ENCODE measurements around the gene VAMP2. TPM values are rescaled to one million over a fixed set of nuclear protein-coding genes. Genes with fewer than 3 reads are reported as not detected.

VAMP2 gene
- total and polyA plus RNA-seq, 10 of the 15 experiments (the other 5 are each of a cell fraction or from before 2014, with no cell fraction given), result 3.0 to 35.2 (median 25.0) TPM

DNA sequence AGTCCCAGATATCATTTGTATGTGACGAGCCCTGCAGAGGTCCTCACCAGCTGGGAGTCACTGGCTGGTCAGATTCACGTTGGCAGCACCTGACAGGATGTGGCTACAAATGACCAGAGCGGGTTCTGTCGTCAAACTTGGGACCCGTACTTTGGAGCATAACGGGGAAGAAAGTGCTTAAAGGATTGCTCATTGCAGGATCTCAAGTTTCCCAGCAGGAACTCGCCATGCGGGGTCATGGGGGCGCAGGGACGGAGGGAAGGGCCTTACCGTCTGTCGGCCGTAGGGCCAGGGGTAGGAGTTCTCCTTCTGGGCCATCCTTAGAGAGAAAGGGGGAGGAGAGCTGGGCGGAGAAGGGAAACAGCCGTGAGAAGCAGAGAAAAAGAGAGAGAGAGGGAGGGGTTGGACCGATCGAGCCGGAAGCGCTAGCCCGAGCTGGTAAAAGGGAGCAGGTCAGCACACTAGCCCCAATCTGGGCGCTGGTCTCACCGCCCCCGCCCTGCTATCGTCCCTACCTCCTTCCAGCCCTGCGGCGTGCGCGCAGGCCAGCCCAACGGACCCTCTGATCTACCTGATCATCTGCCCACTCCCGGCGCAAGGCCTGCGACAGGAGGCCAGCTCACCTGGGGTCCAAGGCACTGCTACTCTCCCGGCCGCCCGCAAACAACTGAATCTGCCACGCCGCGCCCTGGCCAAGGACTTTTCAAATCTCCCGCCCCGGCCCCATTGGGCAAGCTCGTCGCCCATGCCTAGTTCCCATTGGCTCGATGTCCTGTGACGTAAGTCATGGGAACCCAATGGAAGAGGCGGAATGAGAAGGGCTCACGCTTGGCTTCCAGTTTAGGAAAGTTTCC is 47.4 kb upstream of the VAMP2 start, which contains the start of gene AURKB (continued):
- TF ChIP-seq MYC (IDR thresholded peaks at IDR 0.05; ENCODE audit: insufficient read depth, insufficient read length, insufficient replicate concordance, low read length, severe bottlenecking) (peak; percentile 75), CBFB (IDR thresholded peaks at IDR 0.05; ENCODE audit: low read depth) (peak; percentile 58; the same call in 1 of the 2 replicates), PRDM15 (CRISPR knock-in tag; IDR thresholded peaks at IDR 0.05) (0 out of 2 replicates have a peak, but pooled peaks have one; percentile 60), MTA2 (IDR thresholded peaks at IDR 0.05; ENCODE audit: low read depth) (no peak), ATF7 (IDR thresholded peaks at IDR 0.05; ENCODE audit: low read depth) (peak; percentile 79; the same call in 1 of the 2 replicates), RFX5 (IDR thresholded peaks at IDR 0.05; ENCODE audit: low read depth, low read length) (peak; percentile 54; the same call in 1 of the 2 replicates), FOXK2 (IDR thresholded peaks at IDR 0.05) (no peak), CREB1 (IDR thresholded peaks at IDR 0.05; ENCODE audit: low read depth) (peak; percentile 86), ASH2L (IDR thresholded peaks at IDR 0.05; ENCODE audit: borderline replicate concordance, low read depth) (no peak), JUND (IDR thresholded peaks at IDR 0.05; ENCODE audit: low read depth, low read length) (no peak), HDGF (IDR thresholded peaks at IDR 0.05) (no peak), HDAC2 (IDR thresholded peaks at IDR 0.05) (peak; percentile 93; the same call in 1 of the 2 replicates), TCF3 (IDR thresholded peaks at IDR 0.05; ENCODE audit: borderline replicate concordance, insufficient read depth, low read depth, low read length) (0 out of 2 replicates have a peak, but pooled peaks have one; percentile 44), ZNF687 (IDR thresholded peaks at IDR 0.05) (no peak), MEF2B (IDR thresholded peaks at IDR 0.05; ENCODE audit: partially characterized antibody, poor library complexity, severe bottlenecking) (no peak), MTA3 (IDR thresholded peaks at IDR 0.05; ENCODE audit: borderline replicate concordance, low read length) (0 out of 2 replicates have a peak, but pooled peaks have one; percentile 31), E2F8 (IDR thresholded peaks at IDR 0.05; ENCODE audit: low read depth, partially characterized antibody) (no peak), CHD2 (IDR thresholded peaks at IDR 0.05; ENCODE audit: borderline replicate concordance, low read depth, low read length) (peak; percentile 77; the same call in 1 of the 2 replicates), YBX1 (IDR thresholded peaks at IDR 0.05) (no peak)

Data from GM12878 (cell line).